A549 (cell line): Measurements from ENCODE around the gene NSRP1. TPM values are rescaled to one million over a fixed set of nuclear protein-coding genes. Genes with fewer than 3 reads are reported as not detected.

Source experiments
- ATAC-seq, 2 experiments: fragments of 200-7000 bp in 1 of 2; fragments of >200 bp in 1 of 2; cut with Nextera tagmentation in 1 of 2; cut with Tn5 transposase in 1 of 2; 3 replicates each; pipeline versions ENCODE4 v1.8.0 to v1.9.1; 2018 to 2020; ENCODE audit warnings: mild to moderate bottlenecking in 1 of 2, moderate library complexity in 1 of 2
- CTCF ChIA-PET: fragments of 300-600 bp; sonication (Branson Sonifier 250); formaldehyde crosslinking; extraction: SDS; loops from one replicate; lab custom pipeline; 2021; ENCODE audit warnings: antibody characterized with exemption, inconsistent platforms; lab: Yijun Ruan, JAX
- POLR2A ChIA-PET: fragments of 350-600 bp; formaldehyde crosslinking; extraction: SDS; loops from one replicate; lab custom pipeline; 2021; ENCODE audit warnings: antibody characterized with exemption, inconsistent platforms; lab: Yijun Ruan, JAX
- DNase-seq, 2 experiments: peaks; one replicate each; pipeline versions ENCODE4 v3.0.0 to v3.0.0-alpha.2; 2011 to 2016; ENCODE audit warnings: low read depth in 1 of 2, low spot score in 1 of 2
- FAIRE-seq: peaks from 2 replicates; lab custom pipeline; 2011; peaks lifted over from hg19 to GRCh38; lab: Jason Lieb, UNC
- H3K27ac ChIP-seq, 2 experiments: fragments of >200 bp; sonication (Bioruptor Twin); formaldehyde crosslinking; 3 replicates each; pipeline ENCODE4 v1.5.1; 2016 to 2017
- H3K4me1 ChIP-seq: fragments of >200 bp; sonication (Bioruptor Twin); formaldehyde crosslinking; 3 replicates; pipeline ENCODE4 v1.6.1; 2016
- H3K4me2 ChIP-seq: fragments of >200 bp; sonication (Bioruptor Twin); formaldehyde crosslinking; 3 replicates; pipeline ENCODE4 v1.6.1; 2016
- H3K4me3 ChIP-seq: fragments of >200 bp; sonication (Bioruptor Twin); formaldehyde crosslinking; 3 replicates; pipeline ENCODE4 v1.5.1; 2016
- H3K9me3 ChIP-seq: fragments of >200 bp; sonication (Bioruptor Twin); formaldehyde crosslinking; 3 replicates; pipeline ENCODE4 v1.6.1; 2016
- ATOH8 ChIP-seq: fragments of 250-450 bp; sonication (Bioruptor Pico); IDR thresholded peaks from 2 replicates; pipeline ENCODE4 v1.5.0; 2020; ENCODE audit warnings: low read depth, mild to moderate bottlenecking, moderate library complexity
- CBX2 ChIP-seq: fragments of 200-600 bp; sonication (generic); IDR thresholded peaks from 2 replicates; pipeline ENCODE4 v1.6.1; 2016; ENCODE audit warnings: low read depth, mild to moderate bottlenecking, borderline replicate concordance
- CHD2 ChIP-seq: fragments of 150-350 bp; IDR thresholded peaks from 2 replicates; pipeline ENCODE4 v1.6.1; 2014; ENCODE audit warnings: low read length; ENCODE audit not compliant: partially characterized antibody
- E2F6 ChIP-seq: IDR thresholded peaks from 2 replicates; pipeline ENCODE4 v1.6.1; 2012; ENCODE audit warnings: low read depth, borderline replicate concordance
- EHMT2 ChIP-seq: fragments of 200-600 bp; sonication (generic); IDR thresholded peaks from 2 replicates; pipeline ENCODE4 v1.6.1; 2016; ENCODE audit warnings: antibody characterized with exemption, low read depth, mild to moderate bottlenecking, moderate library complexity
- GATA3 ChIP-seq: IDR thresholded peaks from 2 replicates; pipeline ENCODE4 v1.6.1; 2012; ENCODE audit warnings: borderline replicate concordance
- HDAC2 ChIP-seq: fragments of 200-600 bp; sonication (generic); IDR thresholded peaks from 2 replicates; pipeline ENCODE4 v1.6.1; 2016
- HOXB13 ChIP-seq: fragments of 250-450 bp; sonication (Bioruptor Pico); IDR thresholded peaks from 2 replicates; pipeline ENCODE4 v1.5.0; 2020; ENCODE audit warnings: low read depth, mild to moderate bottlenecking, moderate library complexity
- HOXB5 ChIP-seq: fragments of 250-450 bp; sonication (Bioruptor Pico); IDR thresholded peaks from 2 replicates; pipeline ENCODE4 v1.5.0; 2020; ENCODE audit warnings: mild to moderate bottlenecking, moderate library complexity
- JUN ChIP-seq, 2 experiments: fragments of >200 bp; sonication (Bioruptor Twin); formaldehyde crosslinking; IDR thresholded peaks; 2 replicates in 1 of 2; 3 replicates in 1 of 2; pipeline ENCODE4 v1.6.1; 2016 to 2017
- JUNB ChIP-seq: fragments of >200 bp; sonication (Bioruptor Twin); formaldehyde crosslinking; IDR thresholded peaks from 2 replicates; pipeline ENCODE4 v1.6.1; 2016
- MAX ChIP-seq: IDR thresholded peaks from 2 replicates; pipeline ENCODE4 v1.6.1; 2012
- NR3C1 ChIP-seq: fragments of >200 bp; sonication (Bioruptor Twin); formaldehyde crosslinking; IDR thresholded peaks from 3 replicates; pipeline ENCODE4 v1.6.1; 2017
- PBX3 ChIP-seq: IDR thresholded peaks from 2 replicates; pipeline ENCODE4 v1.6.1; 2012
- RARB ChIP-seq: fragments of 250-450 bp; sonication (Bioruptor Pico); IDR thresholded peaks from 2 replicates; pipeline ENCODE4 v1.8.0; 2021; ENCODE audit warnings: mild to moderate bottlenecking, moderate library complexity
- RFX5 ChIP-seq: fragments of 450-650 bp; IDR thresholded peaks from 2 replicates; pipeline ENCODE4 v1.7.1; 2014; ENCODE audit warnings: antibody characterized with exemption, mild to moderate bottlenecking, moderate library complexity
- SREBF2 ChIP-seq: fragments of 450-650 bp; IDR thresholded peaks from 2 replicates; pipeline ENCODE4 v1.6.1; 2014; ENCODE audit warnings: mild to moderate bottlenecking, moderate library complexity
- TP53 ChIP-seq: fragments of 250-450 bp; sonication (Bioruptor Pico); IDR thresholded peaks from 2 replicates; pipeline ENCODE4 v1.5.0; 2021; ENCODE audit warnings: mild to moderate bottlenecking, moderate library complexity
- ZC3H11A ChIP-seq: fragments of 450-650 bp; IDR thresholded peaks from 2 replicates; pipeline ENCODE4 v1.6.1; 2014; ENCODE audit warnings: antibody characterized with exemption, mild to moderate bottlenecking
- ZFP36 ChIP-seq: fragments of 450-650 bp; IDR thresholded peaks from 2 replicates; pipeline ENCODE4 v1.6.1; 2014; ENCODE audit warnings: borderline replicate concordance; ENCODE audit not compliant: partially characterized antibody
- ZNF302 ChIP-seq: fragments of 250-450 bp; sonication (Bioruptor Pico); IDR thresholded peaks from 2 replicates; pipeline ENCODE4 v1.9.0; 2021; ENCODE audit warnings: inconsistent platforms, mild to moderate bottlenecking, moderate library complexity
- WGBS: methylation state at CpG from one replicate; pipeline ENCODE4 v1.1.6; 2017; ENCODE audit errors: missing lambda C conversion rate; 5-methylcytosine and 5-hydroxymethylcytosine counted together
- polyA plus RNA-seq, 4 experiments: library from polyadenylated mRNA; depleted of rRNA in 3 of 4; stranded (reverse); fragments of >200 nt; fragmentation: RNase III in 1 of 4; extraction: RNeasy Plus Mini Kit Qiagen cat#74134 plus additional on column Dnase treatment in 1 of 4; gene quantifications; 2 replicates in 3 of 4; 3 replicates in 1 of 4; pipeline ENCODE4 v1.2.3, GENCODE V29; 2011 to 2017

The NSRP1 gene
- polyA plus RNA-seq, 2 of the 4 experiments (the other 2 are of a cell fraction): 30.9 to 39.6 TPM

GRCh38 chr17:30219315-30219714 is 102.7 kb downstream of the NSRP1 start:
- H3K27ac ChIP-seq: no peak overlapping the region
- H3K4me3 ChIP-seq: no peak overlapping the region
- ATAC-seq (no peak), DNase-seq (no peak), FAIRE-seq (no peak)
- TF ChIP-seq RFX5 (no peak), NR3C1 (no peak), HDAC2 (no peak), E2F6 (no peak), EHMT2 (no peak), JUN (IDR thresholded peaks at IDR 0.05) (no peak), SREBF2 (no peak), JUNB (no peak), GATA3 (no peak), PBX3 (no peak), ZFP36 (no peak), ZC3H11A (no peak), HOXB5 (CRISPR knock-in tag) (no peak), ATOH8 (CRISPR knock-in tag) (no peak), ZNF302 (CRISPR knock-in tag) (no peak), CBX2 (no peak), TP53 (CRISPR knock-in tag) (no peak)
- no peak overlapping the region for H3K4me2 ChIP-seq
- ChIA-PET CTCF (interaction anchor here (0.6 to 1.7 kb wide), 8 partner anchors 9 to 177 kb away, joined by 3 to 12 read pairs (median 4); no protein-coding TSS in a partner anchor), POLR2A (no interaction called here)
- no peaks in the 10 kb centered on the region for H3K4me1 ChIP-seq
- no peaks in the 10 kb centered on the region for H3K9me3 ChIP-seq
- 90% methylated on average over 4 of the region's 4 CpGs for WGBS

- no peak for DNase-seq
- Histone ChIP-seq H3K9me3 (no peaks in the 10 kb centered on the region), H3K27ac (no peak overlapping the region), H3K4me1 (no peaks in the 10 kb centered on the region), H3K4me3 (no peak overlapping the region), H3K4me2 (no peak overlapping the region)
- POLR2A ChIA-PET: no interaction called here
- no peak for ATAC-seq
- TF ChIP-seq RARB (CRISPR knock-in tag) (no peak), HOXB13 (CRISPR knock-in tag) (no peak), TP53 (CRISPR knock-in tag) (no peak), MAX (no peak), PBX3 (no peak), ATOH8 (CRISPR knock-in tag) (no peak), CHD2 (no peak), CBX2 (no peak)
- FAIRE-seq: no peak
- WGBS: 58% methylated on average over 7 of the region's 7 CpGs
- CTCF ChIA-PET: interaction anchor here (0.6 to 1.7 kb wide), 7 partner anchors 9 to 177 kb away, joined by 3 to 12 read pairs (median 4); no protein-coding TSS in a partner anchor
These were observed 103.2 kb downstream of the NSRP1 start for GRCh38 chr17:30219833-30220232.
